Parathyroid adenoma (tissue), 2 donors: ENCODE results near the gene DCUN1D3.
"Not testable (repeated sequence)": the region's sequence is repeated elsewhere in the genome, so short reads cannot be mapped to it uniquely, and the experiment has no call there.

ENCODE experiments used
- H2AFZ ChIP-seq: fragments of 300-600 bp; sonication (generic); one replicate; pipeline ENCODE4 v1.7.0; 2017; ENCODE audit warnings: antibody characterized with exemption, mild to moderate bottlenecking
- H3K27ac ChIP-seq: fragments of 300-600 bp; sonication (generic); one replicate; pipeline ENCODE4 v1.7.0; 2017
- H3K27me3 ChIP-seq: fragments of 300-600 bp; sonication (generic); one replicate; pipeline ENCODE4 v1.7.0; 2017; ENCODE audit warnings: low read length; ENCODE audit not compliant: control insufficient read depth, insufficient read depth
- H3K36me3 ChIP-seq: fragments of 300-600 bp; sonication (generic); one replicate; pipeline ENCODE4 v1.7.0; 2017; ENCODE audit warnings: low read length; ENCODE audit not compliant: control insufficient read depth, insufficient read depth
- H3K4me1 ChIP-seq: fragments of 300-600 bp; sonication (generic); one replicate; pipeline ENCODE4 v1.7.0; 2017; ENCODE audit warnings: control low read depth
- H3K4me2 ChIP-seq: fragments of 300-600 bp; sonication (generic); one replicate; pipeline ENCODE4 v1.7.0; 2017; ENCODE audit warnings: low read length
- H3K4me3 ChIP-seq: fragments of 300-600 bp; sonication (generic); one replicate; pipeline ENCODE4 v1.7.0; 2017; ENCODE audit warnings: low read depth, low read length
- H3K79me2 ChIP-seq: fragments of 300-600 bp; sonication (generic); one replicate; pipeline ENCODE4 v1.7.0; 2017; ENCODE audit warnings: control low read depth
- H3K9ac ChIP-seq: fragments of 300-600 bp; sonication (generic); one replicate; pipeline ENCODE4 v1.7.0; 2017; ENCODE audit warnings: mild to moderate bottlenecking
- H3K9me3 ChIP-seq: fragments of 300-600 bp; sonication (generic); one replicate; pipeline ENCODE4 v1.7.0; 2017; ENCODE audit warnings: low read length; ENCODE audit not compliant: control insufficient read depth
- TF ChIP-seq, protein P1 (sequence below): fragments of 300-600 bp; sonication (generic); IDR thresholded peaks from one replicate; pipeline ENCODE4 v1.7.0; 2017; ENCODE audit warnings: antibody characterized with exemption, mild to moderate bottlenecking
- donor health status: primary hyperparathyroidism.

Gene DCUN1D3

DNA sequence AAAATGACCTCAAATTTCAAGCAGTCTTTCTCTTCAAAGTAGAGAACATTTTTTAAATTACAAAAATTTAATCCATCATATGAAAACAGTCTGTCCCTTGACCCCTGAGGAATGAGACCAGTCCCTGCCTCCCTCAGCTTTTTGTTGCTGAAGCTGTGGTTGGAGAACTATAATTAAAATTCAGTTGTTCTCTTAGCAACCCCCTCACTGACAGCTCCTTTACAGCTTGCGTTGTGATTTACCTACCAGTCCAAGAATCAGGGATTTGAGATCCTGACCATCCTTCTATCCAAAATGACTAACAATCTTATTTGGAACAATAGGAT is 30.2 kb upstream of the DCUN1D3 start:
- Histone ChIP-seq H3K27ac (no peak overlapping the region), H3K4me3 (no peak overlapping the region), H3K27me3 (no peaks in the 10 kb centered on the region), H3K9ac (no peak overlapping the region), H3K9me3 (no peaks in the 10 kb centered on the region), H3K4me1 (no peaks in the 10 kb centered on the region), H3K79me2 (no peaks in the 10 kb centered on the region), H2AFZ (no peak overlapping the region), H3K4me2 (no peak overlapping the region), H3K36me3 (no peaks in the 10 kb centered on the region)
- TF ChIP-seq, protein P1, sequence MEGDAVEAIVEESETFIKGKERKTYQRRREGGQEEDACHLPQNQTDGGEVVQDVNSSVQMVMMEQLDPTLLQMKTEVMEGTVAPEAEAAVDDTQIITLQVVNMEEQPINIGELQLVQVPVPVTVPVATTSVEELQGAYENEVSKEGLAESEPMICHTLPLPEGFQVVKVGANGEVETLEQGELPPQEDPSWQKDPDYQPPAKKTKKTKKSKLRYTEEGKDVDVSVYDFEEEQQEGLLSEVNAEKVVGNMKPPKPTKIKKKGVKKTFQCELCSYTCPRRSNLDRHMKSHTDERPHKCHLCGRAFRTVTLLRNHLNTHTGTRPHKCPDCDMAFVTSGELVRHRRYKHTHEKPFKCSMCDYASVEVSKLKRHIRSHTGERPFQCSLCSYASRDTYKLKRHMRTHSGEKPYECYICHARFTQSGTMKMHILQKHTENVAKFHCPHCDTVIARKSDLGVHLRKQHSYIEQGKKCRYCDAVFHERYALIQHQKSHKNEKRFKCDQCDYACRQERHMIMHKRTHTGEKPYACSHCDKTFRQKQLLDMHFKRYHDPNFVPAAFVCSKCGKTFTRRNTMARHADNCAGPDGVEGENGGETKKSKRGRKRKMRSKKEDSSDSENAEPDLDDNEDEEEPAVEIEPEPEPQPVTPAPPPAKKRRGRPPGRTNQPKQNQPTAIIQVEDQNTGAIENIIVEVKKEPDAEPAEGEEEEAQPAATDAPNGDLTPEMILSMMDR, result no peak

- not testable (repeated sequence) for H3K4me1 ChIP-seq, H3K9me3 ChIP-seq, H3K36me3 ChIP-seq, H3K27ac ChIP-seq, H3K27me3 ChIP-seq, H3K79me2 ChIP-seq, H3K4me2 ChIP-seq, H3K9ac ChIP-seq, H3K4me3 ChIP-seq, H2AFZ ChIP-seq
Observed at GRCh38 chr16:20929676-20930364, 29.7 kb upstream of the DCUN1D3 start.

GRCh38 chr16:20928774-20929411 is 28.7 kb upstream of the DCUN1D3 start:
- Histone ChIP-seq H3K4me1 (no peaks in the 10 kb centered on the region), H3K27ac (no peak overlapping the region), H3K9me3 (no peaks in the 10 kb centered on the region), H3K4me3 (no peak overlapping the region), H3K36me3 (no peaks in the 10 kb centered on the region), H3K79me2 (no peaks in the 10 kb centered on the region), H3K4me2 (no peak overlapping the region), H3K9ac (no peak overlapping the region), H2AFZ (no peak overlapping the region), H3K27me3 (no peaks in the 10 kb centered on the region)
- TF ChIP-seq, protein P1, result no peak

GRCh38 chr16:20925751-20926150 is 25.6 kb upstream of the DCUN1D3 start:
- H3K27ac ChIP-seq, result no peak overlapping the region
- H3K4me3 ChIP-seq, result no peak overlapping the region
- no peak overlapping the region for H2AFZ ChIP-seq
- H3K79me2 ChIP-seq, result no peaks in the 10 kb centered on the region
- no peak overlapping the region for H3K4me2 ChIP-seq
- H3K9ac ChIP-seq, result no peak overlapping the region
- H3K27me3 ChIP-seq, result no peaks in the 10 kb centered on the region
- H3K4me1 ChIP-seq, result no peaks in the 10 kb centered on the region
- TF ChIP-seq, protein P1, result no peak
- H3K36me3 ChIP-seq, result no peaks in the 10 kb centered on the region
- no peaks in the 10 kb centered on the region for H3K9me3 ChIP-seq

- TF ChIP-seq, protein P1, result no peak
- Histone ChIP-seq H3K9ac (no peak overlapping the region), H3K27me3 (no peaks in the 10 kb centered on the region), H3K4me3 (no peak overlapping the region), H3K4me1 (no peaks in the 10 kb centered on the region), H3K27ac (no peak overlapping the region), H3K36me3 (no peaks in the 10 kb centered on the region), H3K4me2 (no peak overlapping the region), H3K9me3 (no peaks in the 10 kb centered on the region), H2AFZ (no peak overlapping the region), H3K79me2 (no peaks in the 10 kb centered on the region)
Observed at GRCh38 chr16:20923876-20924275, 23.7 kb upstream of the DCUN1D3 start.
